HepG2 (cell line): ENCODE measurements around the gene PRSS53. TPM values are rescaled to one million over a fixed set of nuclear protein-coding genes. Genes with fewer than 3 reads are reported as not detected.

Experiments used
- ADNP ChIP-seq: sonication (generic); formaldehyde crosslinking; IDR thresholded peaks from 2 replicates; pipeline ENCODE4 v1.4.0; 2020; ENCODE audit warnings: missing genetic modification reagents
- ELF1 ChIP-seq: sonication (generic); formaldehyde crosslinking; IDR thresholded peaks from 2 replicates; pipeline ENCODE4 v1.4.0; 2020; ENCODE audit warnings: missing genetic modification reagents
- FOXM1 ChIP-seq: sonication (generic); formaldehyde crosslinking; IDR thresholded peaks from 2 replicates; pipeline ENCODE4 v1.5.0; 2020; ENCODE audit warnings: missing genetic modification reagents
- GATAD2A ChIP-seq: IDR thresholded peaks from 2 replicates; pipeline ENCODE4 v1.6.1; 2016
- HNF4A ChIP-seq: sonication (generic); formaldehyde crosslinking; IDR thresholded peaks from 2 replicates; pipeline ENCODE4 v1.4.0; 2020; ENCODE audit warnings: missing genetic modification reagents
- MIXL1 ChIP-seq: IDR thresholded peaks from 2 replicates; pipeline ENCODE4 v1.6.1; 2016
- MYC ChIP-seq: sonication (generic); formaldehyde crosslinking; IDR thresholded peaks from 2 replicates; pipeline ENCODE4 v1.9.0; 2021; ENCODE audit warnings: missing genetic modification reagents, borderline replicate concordance
- PHF20 ChIP-seq: sonication (generic); formaldehyde crosslinking; IDR thresholded peaks from 2 replicates; pipeline ENCODE4 v1.5.0; 2020; ENCODE audit warnings: mild to moderate bottlenecking, missing genetic modification reagents
- SOX6 ChIP-seq, 2 experiments: fragments of 450-650 bp in 1 of 2; sonication (generic) in 1 of 2; formaldehyde crosslinking in 1 of 2; IDR thresholded peaks; 2 replicates each; pipeline versions ENCODE4 v1.4.0 to v1.6.1; 2017 to 2020; ENCODE audit warnings: antibody characterized with exemption in 1 of 2, mild to moderate bottlenecking in 1 of 2, missing genetic modification reagents in 1 of 2
- TBX3 ChIP-seq: fragments of 450-650 bp; IDR thresholded peaks from 2 replicates; pipeline ENCODE4 v1.6.1; 2017; ENCODE audit warnings: antibody characterized with exemption, mild to moderate bottlenecking, inconsistent platforms, borderline replicate concordance
- ZBTB42 ChIP-seq: sonication (generic); formaldehyde crosslinking; IDR thresholded peaks from 2 replicates; pipeline ENCODE4 v1.5.0; 2020; ENCODE audit warnings: mild to moderate bottlenecking, missing genetic modification reagents
- ZNF12 ChIP-seq: sonication (generic); formaldehyde crosslinking; IDR thresholded peaks from 2 replicates; pipeline ENCODE4 v1.5.0; 2020; ENCODE audit warnings: missing genetic modification reagents
- ZNF644 ChIP-seq: IDR thresholded peaks from 2 replicates; pipeline ENCODE4 v1.6.1; 2016; ENCODE audit warnings: low read depth
- ZNF780A ChIP-seq: sonication (generic); formaldehyde crosslinking; IDR thresholded peaks from 2 replicates; pipeline ENCODE4 v1.8.0; 2022; ENCODE audit warnings: mild to moderate bottlenecking, missing genetic modification reagents, moderate library complexity
- ZNF83 ChIP-seq: sonication (generic); formaldehyde crosslinking; IDR thresholded peaks from 2 replicates; pipeline ENCODE4 v1.4.0; 2020; ENCODE audit warnings: missing genetic modification reagents, mild to moderate bottlenecking, borderline replicate concordance
- polyA plus RNA-seq, 8 experiments: library from polyadenylated mRNA; depleted of rRNA in 3 of 8; stranded (reverse) in 7 of 8; unstranded in 1 of 8; fragments of >200 nt; fragmentation: Illumina TruSeq in 4 of 8; extraction: Trizol in 4 of 8; gene quantifications; 2 replicates each; pipeline versions ENCODE4 v1.2.1 to v1.2.3, GENCODE V29; 2011 to 2016; ENCODE audit warnings: low read depth in 4 of 8, missing spikeins in 1 of 8, mixed read lengths in 1 of 8; ENCODE audit not compliant: insufficient read depth in 1 of 8
- total RNA-seq, 5 experiments: library from RNA; depleted of rRNA; stranded (reverse); fragments of >200 nt; fragmentation: Illumina TruSeq; extraction: Trizol; gene quantifications; 2 replicates each; pipeline ENCODE4 v1.2.3, GENCODE V29; 2016; ENCODE audit warnings: low read depth in 1 of 5
- TF ChIP-seq, protein P1 (sequence below): sonication (generic); formaldehyde crosslinking; IDR thresholded peaks from 2 replicates; pipeline ENCODE4 v1.5.1; 2020; ENCODE audit warnings: mild to moderate bottlenecking, missing genetic modification reagents, moderate library complexity
- TF ChIP-seq, protein P2 (sequence below): sonication (generic); formaldehyde crosslinking; IDR thresholded peaks from 2 replicates; pipeline ENCODE4 v1.4.0; 2020; ENCODE audit warnings: low read depth, missing genetic modification reagents
- TF ChIP-seq, protein P3 (sequence below): sonication (generic); formaldehyde crosslinking; IDR thresholded peaks from 2 replicates; pipeline ENCODE4 v1.8.0; 2022; ENCODE audit warnings: missing genetic modification reagents, low read depth, mild to moderate bottlenecking, borderline replicate concordance
- TF ChIP-seq, protein P4 (sequence below): sonication (generic); formaldehyde crosslinking; IDR thresholded peaks from 2 replicates; pipeline ENCODE4 v1.4.0; 2020; ENCODE audit warnings: mild to moderate bottlenecking, missing genetic modification reagents
- TF ChIP-seq, protein P5 (sequence below): sonication (generic); formaldehyde crosslinking; IDR thresholded peaks from 2 replicates; pipeline ENCODE4 v1.4.0; 2020; ENCODE audit warnings: missing genetic modification reagents, mild to moderate bottlenecking, borderline replicate concordance

Gene PRSS53
- total and polyA plus RNA-seq, 2 of the 13 experiments (the other 11 are each of a cell fraction or from before 2014, with no cell fraction given): 2.2 to 7.4 TPM

DNA sequence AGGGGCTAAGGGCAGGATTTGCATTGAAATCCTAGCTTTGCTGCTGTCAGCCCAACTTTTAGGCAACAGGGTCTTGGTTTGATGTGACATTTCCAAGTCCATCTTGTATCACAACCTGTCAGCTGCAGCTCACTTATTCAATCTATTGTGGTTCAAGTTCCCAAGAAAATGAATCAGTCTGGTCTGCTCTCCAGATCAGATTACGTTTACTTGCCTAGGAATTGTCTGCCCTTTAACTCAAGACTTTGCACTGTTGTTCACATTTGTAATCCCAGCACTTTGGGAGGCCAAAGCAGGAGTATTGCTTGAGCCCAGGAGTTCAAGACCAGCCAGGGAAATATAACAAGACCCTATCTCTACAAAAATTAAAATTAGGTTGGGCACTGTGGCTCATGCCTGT, 45.4 kb downstream of the PRSS53 start (continued):
- TF ChIP-seq TBX3 (no peak), ZBTB42 (CRISPR knock-in tag) (no peak), SOX6 (IDR thresholded peaks at IDR 0.05) (no peak), SOX6 (CRISPR knock-in tag; IDR thresholded peaks at IDR 0.05) (0 out of 2 replicates have a peak, but pooled peaks have one; percentile 57), ZNF780A (CRISPR knock-in tag) (no peak), ADNP (CRISPR knock-in tag) (no peak), PHF20 (CRISPR knock-in tag) (no peak), FOXM1 (CRISPR knock-in tag) (no peak), ZNF12 (CRISPR knock-in tag) (no peak), ZNF83 (no peak), ELF1 (no peak), HNF4A (CRISPR knock-in tag) (peak; percentile 80), ZNF644 (CRISPR knock-in tag) (no peak), MYC (CRISPR knock-in tag) (no peak), GATAD2A (CRISPR knock-in tag) (0 out of 2 replicates have a peak, but pooled peaks have one; percentile 27), MIXL1 (CRISPR knock-in tag) (no peak)
- TF ChIP-seq, protein P1, sequence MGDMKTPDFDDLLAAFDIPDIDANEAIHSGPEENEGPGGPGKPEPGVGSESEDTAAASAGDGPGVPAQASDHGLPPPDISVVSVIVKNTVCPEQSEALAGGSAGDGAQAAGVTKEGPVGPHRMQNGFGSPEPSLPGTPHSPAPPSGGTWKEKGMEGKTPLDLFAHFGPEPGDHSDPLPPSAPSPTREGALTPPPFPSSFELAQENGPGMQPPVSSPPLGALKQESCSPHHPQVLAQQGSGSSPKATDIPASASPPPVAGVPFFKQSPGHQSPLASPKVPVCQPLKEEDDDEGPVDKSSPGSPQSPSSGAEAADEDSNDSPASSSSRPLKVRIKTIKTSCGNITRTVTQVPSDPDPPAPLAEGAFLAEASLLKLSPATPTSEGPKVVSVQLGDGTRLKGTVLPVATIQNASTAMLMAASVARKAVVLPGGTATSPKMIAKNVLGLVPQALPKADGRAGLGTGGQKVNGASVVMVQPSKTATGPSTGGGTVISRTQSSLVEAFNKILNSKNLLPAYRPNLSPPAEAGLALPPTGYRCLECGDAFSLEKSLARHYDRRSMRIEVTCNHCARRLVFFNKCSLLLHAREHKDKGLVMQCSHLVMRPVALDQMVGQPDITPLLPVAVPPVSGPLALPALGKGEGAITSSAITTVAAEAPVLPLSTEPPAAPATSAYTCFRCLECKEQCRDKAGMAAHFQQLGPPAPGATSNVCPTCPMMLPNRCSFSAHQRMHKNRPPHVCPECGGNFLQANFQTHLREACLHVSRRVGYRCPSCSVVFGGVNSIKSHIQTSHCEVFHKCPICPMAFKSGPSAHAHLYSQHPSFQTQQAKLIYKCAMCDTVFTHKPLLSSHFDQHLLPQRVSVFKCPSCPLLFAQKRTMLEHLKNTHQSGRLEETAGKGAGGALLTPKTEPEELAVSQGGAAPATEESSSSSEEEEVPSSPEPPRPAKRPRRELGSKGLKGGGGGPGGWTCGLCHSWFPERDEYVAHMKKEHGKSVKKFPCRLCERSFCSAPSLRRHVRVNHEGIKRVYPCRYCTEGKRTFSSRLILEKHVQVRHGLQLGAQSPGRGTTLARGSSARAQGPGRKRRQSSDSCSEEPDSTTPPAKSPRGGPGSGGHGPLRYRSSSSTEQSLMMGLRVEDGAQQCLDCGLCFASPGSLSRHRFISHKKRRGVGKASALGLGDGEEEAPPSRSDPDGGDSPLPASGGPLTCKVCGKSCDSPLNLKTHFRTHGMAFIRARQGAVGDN (CRISPR knock-in tag): no peak
- TF ChIP-seq, protein P2, sequence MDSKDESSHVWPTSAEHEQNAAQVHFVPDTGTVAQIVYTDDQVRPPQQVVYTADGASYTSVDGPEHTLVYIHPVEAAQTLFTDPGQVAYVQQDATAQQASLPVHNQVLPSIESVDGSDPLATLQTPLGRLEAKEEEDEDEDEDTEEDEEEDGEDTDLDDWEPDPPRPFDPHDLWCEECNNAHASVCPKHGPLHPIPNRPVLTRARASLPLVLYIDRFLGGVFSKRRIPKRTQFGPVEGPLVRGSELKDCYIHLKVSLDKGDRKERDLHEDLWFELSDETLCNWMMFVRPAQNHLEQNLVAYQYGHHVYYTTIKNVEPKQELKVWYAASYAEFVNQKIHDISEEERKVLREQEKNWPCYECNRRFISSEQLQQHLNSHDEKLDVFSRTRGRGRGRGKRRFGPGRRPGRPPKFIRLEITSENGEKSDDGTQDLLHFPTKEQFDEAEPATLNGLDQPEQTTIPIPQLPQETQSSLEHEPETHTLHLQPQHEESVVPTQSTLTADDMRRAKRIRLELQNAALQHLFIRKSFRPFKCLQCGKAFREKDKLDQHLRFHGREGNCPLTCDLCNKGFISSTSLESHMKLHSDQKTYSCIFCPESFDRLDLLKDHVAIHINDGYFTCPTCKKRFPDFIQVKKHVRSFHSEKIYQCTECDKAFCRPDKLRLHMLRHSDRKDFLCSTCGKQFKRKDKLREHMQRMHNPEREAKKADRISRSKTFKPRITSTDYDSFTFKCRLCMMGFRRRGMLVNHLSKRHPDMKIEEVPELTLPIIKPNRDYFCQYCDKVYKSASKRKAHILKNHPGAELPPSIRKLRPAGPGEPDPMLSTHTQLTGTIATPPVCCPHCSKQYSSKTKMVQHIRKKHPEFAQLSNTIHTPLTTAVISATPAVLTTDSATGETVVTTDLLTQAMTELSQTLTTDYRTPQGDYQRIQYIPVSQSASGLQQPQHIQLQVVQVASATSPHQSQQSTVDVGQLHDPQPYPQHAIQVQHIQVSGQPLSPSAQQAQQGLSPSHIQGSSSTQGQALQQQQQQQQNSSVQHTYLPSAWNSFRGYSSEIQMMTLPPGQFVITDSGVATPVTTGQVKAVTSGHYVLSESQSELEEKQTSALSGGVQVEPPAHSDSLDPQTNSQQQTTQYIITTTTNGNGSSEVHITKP (CRISPR knock-in tag): no peak
- TF ChIP-seq, protein P3, sequence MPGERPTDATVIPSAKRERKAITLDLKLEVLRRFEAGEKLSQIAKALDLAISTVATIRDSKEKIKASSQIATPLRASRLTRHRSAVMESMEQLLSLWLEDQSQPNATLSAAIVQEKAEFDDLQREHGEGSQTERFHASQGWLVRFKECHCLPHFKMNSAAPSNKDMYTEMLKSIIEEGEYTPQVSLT (CRISPR knock-in tag): no peak
- TF ChIP-seq, protein P4, sequence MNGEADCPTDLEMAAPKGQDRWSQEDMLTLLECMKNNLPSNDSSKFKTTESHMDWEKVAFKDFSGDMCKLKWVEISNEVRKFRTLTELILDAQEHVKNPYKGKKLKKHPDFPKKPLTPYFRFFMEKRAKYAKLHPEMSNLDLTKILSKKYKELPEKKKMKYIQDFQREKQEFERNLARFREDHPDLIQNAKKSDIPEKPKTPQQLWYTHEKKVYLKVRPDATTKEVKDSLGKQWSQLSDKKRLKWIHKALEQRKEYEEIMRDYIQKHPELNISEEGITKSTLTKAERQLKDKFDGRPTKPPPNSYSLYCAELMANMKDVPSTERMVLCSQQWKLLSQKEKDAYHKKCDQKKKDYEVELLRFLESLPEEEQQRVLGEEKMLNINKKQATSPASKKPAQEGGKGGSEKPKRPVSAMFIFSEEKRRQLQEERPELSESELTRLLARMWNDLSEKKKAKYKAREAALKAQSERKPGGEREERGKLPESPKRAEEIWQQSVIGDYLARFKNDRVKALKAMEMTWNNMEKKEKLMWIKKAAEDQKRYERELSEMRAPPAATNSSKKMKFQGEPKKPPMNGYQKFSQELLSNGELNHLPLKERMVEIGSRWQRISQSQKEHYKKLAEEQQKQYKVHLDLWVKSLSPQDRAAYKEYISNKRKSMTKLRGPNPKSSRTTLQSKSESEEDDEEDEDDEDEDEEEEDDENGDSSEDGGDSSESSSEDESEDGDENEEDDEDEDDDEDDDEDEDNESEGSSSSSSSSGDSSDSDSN (CRISPR knock-in tag): no peak
- TF ChIP-seq, protein P5, sequence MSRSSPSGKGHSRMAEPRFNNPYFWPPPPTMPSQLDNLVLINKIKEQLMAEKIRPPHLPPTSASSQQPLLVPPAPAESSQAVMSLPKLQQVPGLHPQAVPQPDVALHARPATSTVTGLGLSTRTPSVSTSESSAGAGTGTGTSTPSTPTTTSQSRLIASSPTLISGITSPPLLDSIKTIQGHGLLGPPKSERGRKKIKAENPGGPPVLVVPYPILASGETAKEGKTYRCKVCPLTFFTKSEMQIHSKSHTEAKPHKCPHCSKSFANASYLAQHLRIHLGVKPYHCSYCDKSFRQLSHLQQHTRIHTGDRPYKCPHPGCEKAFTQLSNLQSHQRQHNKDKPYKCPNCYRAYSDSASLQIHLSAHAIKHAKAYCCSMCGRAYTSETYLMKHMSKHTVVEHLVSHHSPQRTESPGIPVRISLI (CRISPR knock-in tag): no peak
